GM18498 (cell line): ENCODE measurements around the gene TMIE.

Experiments used
- ATAC-seq: cut with Tn5 transposase; IDR thresholded peaks from one replicate; pipeline ENCODE4 v1.9.1; 2021; ENCODE audit warnings: mild to moderate bottlenecking, moderate library complexity; ENCODE audit not compliant: unreplicated experiment

The TMIE gene

GRCh38 chr3:46706771-46707582, 5.8 kb downstream of the TMIE start:
- no peak for ATAC-seq

- no peak for ATAC-seq
Observed at GRCh38 chr3:46707601-46708011, 6.4 kb downstream of the TMIE start.

- ATAC-seq, result no peak
Observed at GRCh38 chr3:46708401-46709156, 7.4 kb downstream of the TMIE start.

GRCh38 chr3:46709157-46709654, 8.0 kb downstream of the TMIE start:
- no peak for ATAC-seq

- no peak for ATAC-seq
Observed at GRCh38 chr3:46709721-46710120, 8.5 kb downstream of the TMIE start.

GRCh38 chr3:46710229-46710628, 9.0 kb downstream of the TMIE start:
- ATAC-seq, result no peak

GRCh38 chr3:46710671-46711295, 9.6 kb downstream of the TMIE start:
- ATAC-seq, result no peak

- ATAC-seq, result no peak
Observed at GRCh38 chr3:46711305-46711704, 10.1 kb downstream of the TMIE start.

- no peak for ATAC-seq
Observed at GRCh38 chr3:46711760-46712159, 10.6 kb downstream of the TMIE start.

GRCh38 chr3:46712191-46713049, 11.2 kb downstream of the TMIE start:
- ATAC-seq, result no peak

- ATAC-seq, result no peak
Observed at GRCh38 chr3:46713050-46713897, 12.1 kb downstream of the TMIE start.

GRCh38 chr3:46713898-46714552, 12.8 kb downstream of the TMIE start:
- ATAC-seq, result no peak

- ATAC-seq, result no peak
Observed at GRCh38 chr3:46714728-46715506, 13.7 kb downstream of the TMIE start.

GRCh38 chr3:46715507-46716175, 14.4 kb downstream of the TMIE start:
- ATAC-seq, result no peak

GRCh38 chr3:46716461-46717441, 15.6 kb downstream of the TMIE start:
- no peak for ATAC-seq

GRCh38 chr3:46717447-46718231, 16.4 kb downstream of the TMIE start, which contains the start of gene PRSS50:
Gene PRSS50, minus strand, starts transcription at chr3:46717869. Its CDS starts 45 bp downstream, at chr3:46717824.
- ATAC-seq, result no peak
